Measurements from ENCODE around the gene RIC8B. TPM values are rescaled to one million over a fixed set of nuclear protein-coding genes. Genes with fewer than 3 reads are reported as not detected.
A peak's percentile ranks its signal among the peaks of the same experiment; 100 is the strongest.

Gene RIC8B
- total RNA-seq, 1 experiment from 2014 or later = 29.0 TPM

DNA sequence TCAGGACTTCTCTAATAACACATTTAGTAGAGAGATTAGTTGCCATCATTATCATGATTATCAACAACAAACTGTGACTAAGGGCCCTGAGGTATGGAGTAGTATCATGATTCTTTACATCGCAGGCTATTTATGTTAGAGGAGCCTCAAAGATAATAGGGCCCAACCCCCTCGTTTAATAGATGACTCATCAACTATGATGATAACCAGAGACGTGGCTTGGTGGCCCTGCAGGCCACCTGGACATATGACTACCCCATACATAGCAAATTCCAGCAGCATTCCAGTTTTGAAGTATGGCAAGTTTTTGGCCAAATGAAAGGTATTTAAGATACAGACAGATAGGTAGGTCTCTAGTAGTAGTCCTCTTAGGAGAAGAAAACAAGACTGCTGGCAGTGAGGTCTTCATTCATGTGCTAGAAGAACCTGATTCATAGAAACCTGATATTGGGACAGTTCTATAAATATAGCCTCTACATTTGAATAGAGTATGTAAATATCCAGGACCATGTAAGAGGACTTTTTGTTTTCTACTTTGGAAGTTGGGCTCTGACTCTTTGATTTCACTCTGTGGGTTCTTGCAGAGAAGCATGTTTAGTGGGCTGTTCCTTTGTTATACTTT is 5.6 kb downstream of the RIC8B start:
- peak overlapping the region in 1 of 3 experiments; percentile 55; a peak in 2 of 7 replicates for H3K27ac Mint-ChIP-seq

More for the DNA sequence above, 5.6 kb downstream of the RIC8B start:
- Histone ChIP-seq H3K27me3 (ENCODE audit: insufficient read depth, low read length) (no peaks in the 10 kb centered on the region), H3K4me2 (ENCODE audit: insufficient read depth, insufficient read length, low read length) (no peak overlapping the region), H2BK12ac (ENCODE audit: insufficient read length, low read depth, low read length) (no peak overlapping the region), H3K23me2 (ENCODE audit: insufficient read length, low read depth, low read length, poor library complexity, severe bottlenecking) (no peaks in the 10 kb centered on the region), H4K5ac (ENCODE audit: insufficient read length, low read depth, low read length) (no peak overlapping the region), H4K8ac (replicated peaks; ENCODE audit: insufficient read length, low read depth, low read length) (no peak overlapping the region), H3K56ac (ENCODE audit: insufficient read length, low read depth, low read length) (no peak overlapping the region), H2BK20ac (ENCODE audit: low read depth, low read length, poor library complexity, severe bottlenecking) (no peak overlapping the region), H3K9me3 (ENCODE audit: control insufficient read depth, low read depth, low read length) (no peaks in the 10 kb centered on the region), H3T11ph (ENCODE audit: low read length) (no peak overlapping the region), H4K91ac (ENCODE audit: insufficient read length, low read depth, low read length) (no peak overlapping the region), H2AFZ (ENCODE audit: low read length) (no peak overlapping the region), H2BK5ac (ENCODE audit: insufficient read length, low read length) (no peak overlapping the region), H3K79me2 (ENCODE audit: insufficient read depth, low read length) (peaks cover 24% of the 10 kb centered on the region), H3K23ac (ENCODE audit: insufficient read length, low read depth, low read length) (no peak overlapping the region), H4K20me1 (ENCODE audit: control insufficient read depth, insufficient read depth, insufficient read length) (no peaks in the 10 kb centered on the region), H3K14ac (ENCODE audit: insufficient read depth, low read length) (no peak overlapping the region), H3K79me1 (ENCODE audit: insufficient read depth, low read depth, low read length, poor library complexity, severe bottlenecking) (peaks cover 4% of the 10 kb centered on the region), H2BK15ac (ENCODE audit: low read depth, low read length) (no peak overlapping the region), H3K4me1 (ENCODE audit: insufficient read depth, low read length) (peaks cover 11% of the 10 kb centered on the region; the same call in 1 of the 2 replicates), H3K9ac (ENCODE audit: extremely low read depth, insufficient read length, low read length) (no peak overlapping the region), H3K4ac (ENCODE audit: low read depth, low read length) (no peak overlapping the region), H3K18ac (ENCODE audit: insufficient read length, low read depth, low read length) (no peak overlapping the region), H3K27ac (ENCODE audit: insufficient read length, low read depth, low read length) (no peak overlapping the region), H2BK120ac (ENCODE audit: low read depth, low read length, poor library complexity, severe bottlenecking) (no peak overlapping the region), H2AK5ac (ENCODE audit: insufficient read length, low read length) (no peak overlapping the region)
- TF ChIP-seq, protein P1, sequence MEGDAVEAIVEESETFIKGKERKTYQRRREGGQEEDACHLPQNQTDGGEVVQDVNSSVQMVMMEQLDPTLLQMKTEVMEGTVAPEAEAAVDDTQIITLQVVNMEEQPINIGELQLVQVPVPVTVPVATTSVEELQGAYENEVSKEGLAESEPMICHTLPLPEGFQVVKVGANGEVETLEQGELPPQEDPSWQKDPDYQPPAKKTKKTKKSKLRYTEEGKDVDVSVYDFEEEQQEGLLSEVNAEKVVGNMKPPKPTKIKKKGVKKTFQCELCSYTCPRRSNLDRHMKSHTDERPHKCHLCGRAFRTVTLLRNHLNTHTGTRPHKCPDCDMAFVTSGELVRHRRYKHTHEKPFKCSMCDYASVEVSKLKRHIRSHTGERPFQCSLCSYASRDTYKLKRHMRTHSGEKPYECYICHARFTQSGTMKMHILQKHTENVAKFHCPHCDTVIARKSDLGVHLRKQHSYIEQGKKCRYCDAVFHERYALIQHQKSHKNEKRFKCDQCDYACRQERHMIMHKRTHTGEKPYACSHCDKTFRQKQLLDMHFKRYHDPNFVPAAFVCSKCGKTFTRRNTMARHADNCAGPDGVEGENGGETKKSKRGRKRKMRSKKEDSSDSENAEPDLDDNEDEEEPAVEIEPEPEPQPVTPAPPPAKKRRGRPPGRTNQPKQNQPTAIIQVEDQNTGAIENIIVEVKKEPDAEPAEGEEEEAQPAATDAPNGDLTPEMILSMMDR (conservative IDR thresholded peaks at IDR 0.05) = no peak
- WGBS (ENCODE audit: extremely low coverage, insufficient read length, low lambda C conversion rate) = no CpG with 5 or more reads among the region's 3 CpGs
- no peak overlapping the region for H3K4me3 Mint-ChIP-seq
- no peaks in the 10 kb centered on the region for H3K9me3 Mint-ChIP-seq
- H3K4me1 Mint-ChIP-seq = peaks cover 57 to 63% of the 10 kb centered on the region in 2 experiments
- H3K27me3 Mint-ChIP-seq (ENCODE audit: low read depth) = no peaks in the 10 kb centered on the region
- peaks cover 6 to 19% (median 8%) of the 10 kb centered on the region in 3 experiments; a peak in 5 of 7 replicates for H3K36me3 Mint-ChIP-seq (ENCODE audit: insufficient read depth in 1 of 3, low read depth in 3 of 3)
- no peak for DNase-seq

Measured in H9 (cell line).